HUES6 (cell line): ENCODE measurements around the gene FAM20C.
"Not testable (repeated sequence)": the region's sequence is repeated elsewhere in the genome, so short reads cannot be mapped to it uniquely, and the experiment has no call there.

Source experiments
- H3K27ac ChIP-seq: 2 replicates; pipeline ENCODE4 v1.7.0; 2013; ENCODE audit warnings: low read depth, mild to moderate bottlenecking, low read length, inconsistent platforms
- H3K27me3 ChIP-seq: 2 replicates; pipeline ENCODE4 v1.6.1; 2013; ENCODE audit warnings: low read length; ENCODE audit not compliant: control insufficient read depth, insufficient read depth
- H3K36me3 ChIP-seq: 2 replicates; pipeline ENCODE4 v1.6.1; 2013; ENCODE audit warnings: low read length; ENCODE audit not compliant: control insufficient read depth, insufficient read depth
- H3K4me1 ChIP-seq: 2 replicates; pipeline ENCODE4 v1.6.1; 2013; ENCODE audit warnings: low read length; ENCODE audit not compliant: control insufficient read depth, insufficient read depth
- H3K4me3 ChIP-seq: 2 replicates; pipeline ENCODE4 v1.5.1; 2013; ENCODE audit warnings: low read depth, low read length
- H3K9ac ChIP-seq: one replicate; pipeline ENCODE4 v1.6.1; 2013; ENCODE audit warnings: mild to moderate bottlenecking, low read length
- H3K9me3 ChIP-seq: 2 replicates; pipeline ENCODE4 v1.6.1; 2013; ENCODE audit warnings: low read depth, low read length; ENCODE audit not compliant: control insufficient read depth, insufficient read depth

FAM20C gene

GRCh38 chr7:206351-206750 is 14.0 kb downstream of the FAM20C start:
- not testable (repeated sequence) for H3K9ac ChIP-seq, H3K27me3 ChIP-seq
- peaks cover 50% of the 10 kb centered on the region for H3K36me3 ChIP-seq

GRCh38 chr7:207418-208129 is 15.2 kb downstream of the FAM20C start:
- H3K36me3 ChIP-seq = peaks cover 53% of the 10 kb centered on the region

More at GRCh38 chr7:206351-206750, 14.0 kb downstream of the FAM20C start:
- not testable (repeated sequence) for H3K9me3 ChIP-seq, H3K4me3 ChIP-seq, H3K4me1 ChIP-seq, H3K27ac ChIP-seq

GRCh38 chr7:208130-208673 is 15.8 kb downstream of the FAM20C start:
- Histone ChIP-seq H3K27ac (no peak overlapping the region), H3K27me3 (no peaks in the 10 kb centered on the region), H3K4me1 (no peaks in the 10 kb centered on the region), H3K9ac (no peak overlapping the region), H3K9me3 (no peaks in the 10 kb centered on the region), H3K36me3 (peaks cover 52% of the 10 kb centered on the region), H3K4me3 (no peak overlapping the region)

More at GRCh38 chr7:207418-208129, 15.2 kb downstream of the FAM20C start:
- H3K4me1 ChIP-seq = no peaks in the 10 kb centered on the region
- no peaks in the 10 kb centered on the region for H3K9me3 ChIP-seq
- H3K27me3 ChIP-seq = no peaks in the 10 kb centered on the region
- no peak overlapping the region for H3K4me3 ChIP-seq
- no peak overlapping the region for H3K27ac ChIP-seq
- no peak overlapping the region for H3K9ac ChIP-seq

GRCh38 chr7:208816-209215 is 16.4 kb downstream of the FAM20C start:
- no peak overlapping the region for H3K9ac ChIP-seq
- no peaks in the 10 kb centered on the region for H3K9me3 ChIP-seq
- H3K36me3 ChIP-seq = peaks cover 54% of the 10 kb centered on the region
- no peak overlapping the region for H3K27ac ChIP-seq
- no peak overlapping the region for H3K4me3 ChIP-seq
- H3K4me1 ChIP-seq = no peaks in the 10 kb centered on the region
- H3K27me3 ChIP-seq = no peaks in the 10 kb centered on the region

GRCh38 chr7:209416-209815 is 17.0 kb downstream of the FAM20C start:
- no peaks in the 10 kb centered on the region for H3K9me3 ChIP-seq
- no peak overlapping the region for H3K4me3 ChIP-seq
- H3K4me1 ChIP-seq = no peaks in the 10 kb centered on the region
- no peak overlapping the region for H3K27ac ChIP-seq
- H3K9ac ChIP-seq = no peak overlapping the region
- no peaks in the 10 kb centered on the region for H3K27me3 ChIP-seq
- peaks cover 53% of the 10 kb centered on the region for H3K36me3 ChIP-seq

GRCh38 chr7:209906-210305 is 17.5 kb downstream of the FAM20C start:
- no peak overlapping the region for H3K4me3 ChIP-seq
- no peak overlapping the region for H3K27ac ChIP-seq
- no peak overlapping the region for H3K9ac ChIP-seq
- no peaks in the 10 kb centered on the region for H3K9me3 ChIP-seq
- no peaks in the 10 kb centered on the region for H3K27me3 ChIP-seq
- peaks cover 53% of the 10 kb centered on the region for H3K36me3 ChIP-seq
- H3K4me1 ChIP-seq = no peaks in the 10 kb centered on the region

GRCh38 chr7:210401-210925 is 18.1 kb downstream of the FAM20C start:
- Histone ChIP-seq H3K27ac (no peak overlapping the region), H3K36me3 (peaks cover 48% of the 10 kb centered on the region), H3K9ac (no peak overlapping the region), H3K27me3 (no peaks in the 10 kb centered on the region), H3K4me3 (no peak overlapping the region), H3K4me1 (no peaks in the 10 kb centered on the region), H3K9me3 (no peaks in the 10 kb centered on the region)

- H3K9ac ChIP-seq = no peak overlapping the region
- H3K4me3 ChIP-seq = no peak overlapping the region
- no peaks in the 10 kb centered on the region for H3K4me1 ChIP-seq
- H3K27ac ChIP-seq = no peak overlapping the region
- H3K9me3 ChIP-seq = no peaks in the 10 kb centered on the region
- H3K27me3 ChIP-seq = no peaks in the 10 kb centered on the region
- peaks cover 43% of the 10 kb centered on the region for H3K36me3 ChIP-seq
Measured at GRCh38 chr7:211033-211714, 18.8 kb downstream of the FAM20C start.

GRCh38 chr7:211715-212058 is 19.3 kb downstream of the FAM20C start:
- Histone ChIP-seq H3K4me3 (no peak overlapping the region), H3K36me3 (peaks cover 42% of the 10 kb centered on the region), H3K4me1 (no peaks in the 10 kb centered on the region), H3K27me3 (no peaks in the 10 kb centered on the region), H3K9me3 (no peaks in the 10 kb centered on the region), H3K27ac (no peak overlapping the region), H3K9ac (no peak overlapping the region)

- Histone ChIP-seq H3K36me3 (peaks cover 43% of the 10 kb centered on the region), H3K4me3 (no peak overlapping the region), H3K27me3 (no peaks in the 10 kb centered on the region), H3K9me3 (no peaks in the 10 kb centered on the region), H3K4me1 (no peaks in the 10 kb centered on the region), H3K27ac (no peak overlapping the region), H3K9ac (no peak overlapping the region)
Measured at GRCh38 chr7:212754-213153, 20.4 kb downstream of the FAM20C start.

GRCh38 chr7:213324-213993 is 21.1 kb downstream of the FAM20C start:
- no peak overlapping the region for H3K9ac ChIP-seq
- H3K27ac ChIP-seq = no peak overlapping the region
- H3K4me3 ChIP-seq = no peak overlapping the region
- H3K9me3 ChIP-seq = no peaks in the 10 kb centered on the region
- no peaks in the 10 kb centered on the region for H3K4me1 ChIP-seq
- H3K36me3 ChIP-seq = peaks cover 42% of the 10 kb centered on the region
- no peaks in the 10 kb centered on the region for H3K27me3 ChIP-seq
